Mesenchymal stem cell (in vitro differentiated cells and primary cell): ENCODE measurements around the gene VAMP1.

Source experiments
- DNase-seq: peaks from one replicate; pipeline ENCODE4 v3.0.0-alpha.2; 2013
- H2AFZ ChIP-seq: one replicate; pipeline ENCODE4 v1.6.1; 2013; ENCODE audit warnings: low read depth, mild to moderate bottlenecking, control low read depth, inconsistent platforms, low read length, moderate library complexity
- H2AK5ac ChIP-seq: 2 replicates; pipeline ENCODE4 v1.6.1; 2013; ENCODE audit warnings: low read length, moderate library complexity, mild to moderate bottlenecking, inconsistent platforms; ENCODE audit not compliant: severe bottlenecking
- H2BK120ac ChIP-seq: one replicate; pipeline ENCODE4 v1.6.1; 2013; ENCODE audit warnings: low read depth, mild to moderate bottlenecking, inconsistent platforms, low read length, moderate library complexity
- H2BK12ac ChIP-seq, 2 experiments: one replicate each; pipeline ENCODE4 v1.6.1; 2013; ENCODE audit warnings: inconsistent platforms in 2 of 2, low read length in 2 of 2, mild to moderate bottlenecking in 2 of 2, moderate library complexity in 2 of 2, control low read depth in 1 of 2
- H2BK15ac ChIP-seq: one replicate; pipeline ENCODE4 v1.6.1; 2013; ENCODE audit warnings: mild to moderate bottlenecking, low read depth, inconsistent platforms; ENCODE audit not compliant: poor library complexity, severe bottlenecking
- H2BK5ac ChIP-seq: 2 replicates; pipeline ENCODE4 v1.6.1; 2013; ENCODE audit warnings: low read depth, mild to moderate bottlenecking, low read length, control low read depth, inconsistent platforms; ENCODE audit not compliant: poor library complexity, severe bottlenecking
- H3K14ac ChIP-seq, 2 experiments: one replicate each; pipeline ENCODE4 v1.6.1; 2013; ENCODE audit warnings: inconsistent platforms in 2 of 2, low read length in 2 of 2, control low read depth in 1 of 2, mild to moderate bottlenecking in 1 of 2, moderate library complexity in 1 of 2
- H3K18ac ChIP-seq, 2 experiments: one replicate each; pipeline ENCODE4 v1.6.1; 2013; ENCODE audit warnings: inconsistent platforms in 2 of 2, low read length in 2 of 2, control low read depth in 1 of 2, low read depth in 1 of 2, mild to moderate bottlenecking in 1 of 2
- H3K23ac ChIP-seq, 2 experiments: one replicate each; pipeline ENCODE4 v1.6.1; 2013; ENCODE audit warnings: inconsistent platforms in 2 of 2, low read length in 2 of 2, mild to moderate bottlenecking in 2 of 2, moderate library complexity in 2 of 2, control low read depth in 1 of 2
- H3K27ac ChIP-seq: 2 replicates; pipeline ENCODE4 v1.5.1; 2013; ENCODE audit warnings: mild to moderate bottlenecking, moderate library complexity, low read length, control low read depth, inconsistent platforms; ENCODE audit not compliant: poor library complexity, severe bottlenecking
- H3K27me3 ChIP-seq, 2 experiments: 2 replicates each; pipeline versions ENCODE4 v1.6.1 to v1.7.0; 2013; ENCODE audit warnings: low read length in 2 of 2, mild to moderate bottlenecking in 2 of 2, moderate library complexity in 2 of 2, control low read depth in 1 of 2, inconsistent platforms in 1 of 2; ENCODE audit not compliant: control insufficient read depth in 1 of 2, insufficient read depth in 1 of 2
- H3K36me3 ChIP-seq, 2 experiments: 2 replicates each; pipeline versions ENCODE4 v1.6.1 to v1.7.0; 2013; ENCODE audit warnings: low read length in 2 of 2, control low read depth in 1 of 2, inconsistent platforms in 1 of 2, low read depth in 1 of 2, mild to moderate bottlenecking in 1 of 2; ENCODE audit not compliant: insufficient read depth in 2 of 2, control insufficient read depth in 1 of 2
- H3K4ac ChIP-seq, 2 experiments: one replicate each; pipeline ENCODE4 v1.6.1; 2013; ENCODE audit warnings: inconsistent platforms in 2 of 2, low read length in 2 of 2, mild to moderate bottlenecking in 2 of 2, moderate library complexity in 2 of 2, control low read depth in 1 of 2, low read depth in 1 of 2
- H3K4me1 ChIP-seq: 2 replicates; pipeline ENCODE4 v1.6.1; 2013; ENCODE audit warnings: low read depth, low read length, control low read depth; ENCODE audit not compliant: control insufficient read depth, insufficient read depth
- H3K4me2 ChIP-seq: 2 replicates; pipeline ENCODE4 v1.6.1; 2013; ENCODE audit warnings: low read length, mild to moderate bottlenecking, inconsistent platforms; ENCODE audit not compliant: poor library complexity, severe bottlenecking
- H3K4me3 ChIP-seq, 2 experiments: 2 replicates each; pipeline versions ENCODE4 v1.5.1 to v1.7.0; 2013; ENCODE audit warnings: low read length in 2 of 2, mild to moderate bottlenecking in 2 of 2, control low read depth in 1 of 2, low read depth in 1 of 2; ENCODE audit not compliant: insufficient read depth in 1 of 2
- H3K79me1 ChIP-seq: replicated peaks from 2 replicates; pipeline ENCODE4 v1.6.1; 2013; ENCODE audit warnings: mild to moderate bottlenecking, control low read depth, low read length, inconsistent platforms; ENCODE audit not compliant: poor library complexity, severe bottlenecking
- H3K9ac ChIP-seq: 2 replicates; pipeline ENCODE4 v1.7.0; 2013; ENCODE audit warnings: mild to moderate bottlenecking, low read length, moderate library complexity
- H3K9me3 ChIP-seq: 2 replicates; pipeline ENCODE4 v1.7.0; 2013; ENCODE audit warnings: mild to moderate bottlenecking, low read length; ENCODE audit not compliant: control insufficient read depth
- H4K8ac ChIP-seq: one replicate; pipeline ENCODE4 v1.6.1; 2013; ENCODE audit warnings: inconsistent platforms, mild to moderate bottlenecking, low read length, moderate library complexity
- H4K91ac ChIP-seq: one replicate; pipeline ENCODE4 v1.6.1; 2013; ENCODE audit warnings: mild to moderate bottlenecking, low read length, inconsistent platforms
- WGBS: methylation state at CpG from one replicate; pipeline ENCODE4 v1.1.7; 2013; ENCODE audit warnings: mixed read lengths; 5-methylcytosine and 5-hydroxymethylcytosine counted together

Gene VAMP1

DNA sequence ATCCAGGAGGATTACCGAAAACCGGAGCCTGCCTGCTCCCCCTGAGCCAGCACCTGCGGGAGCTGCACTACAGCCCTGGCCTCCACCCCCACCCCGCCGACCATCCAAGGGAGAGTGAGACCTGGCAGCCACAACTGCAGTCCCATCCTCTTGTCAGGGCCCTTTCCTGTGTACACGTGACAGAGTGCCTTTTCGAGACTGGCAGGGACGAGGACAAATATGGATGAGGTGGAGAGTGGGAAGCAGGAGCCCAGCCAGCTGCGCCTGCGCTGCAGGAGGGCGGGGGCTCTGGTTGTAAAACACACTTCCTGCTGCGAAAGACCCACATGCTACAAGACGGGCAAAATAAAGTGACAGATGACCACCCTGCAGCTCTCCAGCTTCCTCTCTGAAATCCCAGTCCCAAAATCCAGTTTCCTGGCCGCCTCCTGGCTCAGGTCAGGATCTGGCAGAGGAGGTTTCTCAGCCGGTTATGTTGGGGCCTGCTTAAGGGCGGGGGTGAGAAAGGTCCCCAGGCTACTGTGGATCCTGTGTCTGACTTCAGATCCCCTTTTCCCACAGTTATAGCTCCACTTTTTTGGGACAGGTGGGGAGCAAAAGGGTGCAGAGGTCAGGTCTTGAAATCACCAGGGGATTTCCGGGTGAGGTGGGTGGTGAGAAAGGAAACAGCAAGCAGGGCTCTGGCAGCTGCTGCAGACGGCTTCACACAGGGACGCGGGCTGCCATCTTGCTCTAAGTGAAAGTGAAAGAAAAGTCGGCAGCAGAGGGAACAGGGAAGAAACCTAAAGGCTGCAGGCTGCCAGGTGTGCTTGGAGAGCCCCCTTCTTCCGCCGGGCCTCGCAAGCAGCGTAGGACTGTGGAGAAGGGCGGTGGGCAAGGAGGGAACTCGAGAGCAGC, 18.9 kb downstream of the VAMP1 start, which contains the start of gene TAPBPL:
TSS of gene TAPBPL (plus strand) at position 695 of the 897 bp plus-strand sequence. CDS start 207 bp downstream, outside the sequence.
- H3K4me2 ChIP-seq: peak within 1 kb of the TSS; percentile 90
- peak within 1 kb of the TSS; percentile 92 for H2BK5ac ChIP-seq
- H4K91ac ChIP-seq: peak within 1 kb of the TSS; percentile 92
- H3K36me3 ChIP-seq: peaks cover 14 to 34% of the 10 kb centered on the region in 2 experiments
- peak within 1 kb of the TSS; percentile 100 for H2BK15ac ChIP-seq
- peak within 1 kb of the TSS; percentile 100 for H4K8ac ChIP-seq
- H3K23ac ChIP-seq: peak within 1 kb of the TSS in 1 of 2 experiments; percentile 90
- H3K9ac ChIP-seq: peak within 1 kb of the TSS; percentile 97
- peak within 1 kb of the TSS; percentile 95 to 98 for H3K18ac ChIP-seq
- peak within 1 kb of the TSS; percentile 76 for H2AFZ ChIP-seq
- H2AK5ac ChIP-seq: peak within 1 kb of the TSS; percentile 71
- H3K9me3 ChIP-seq: no peaks in the 10 kb centered on the region
- H3K4me3 ChIP-seq: peak within 1 kb of the TSS; percentile 57 to 95
- peak within 1 kb of the TSS; percentile 86 to 97 for H3K4ac ChIP-seq
- 28% methylated on average over 26 of the region's 27 CpGs for WGBS
- peak within 1 kb of the TSS in 1 of 2 experiments; percentile 84 for H3K14ac ChIP-seq
- DNase-seq: peak; percentile 83
- H3K27ac ChIP-seq: peak within 1 kb of the TSS; percentile 94
- no peaks in the 10 kb centered on the region for H3K27me3 ChIP-seq
- H3K4me1 ChIP-seq: peaks cover 31% of the 10 kb centered on the region
- H2BK120ac ChIP-seq: peak within 1 kb of the TSS; percentile 56
- H3K79me1 ChIP-seq: peaks cover 23% of the 10 kb centered on the region
- peak within 1 kb of the TSS; percentile 38 to 90 for H2BK12ac ChIP-seq

DNA sequence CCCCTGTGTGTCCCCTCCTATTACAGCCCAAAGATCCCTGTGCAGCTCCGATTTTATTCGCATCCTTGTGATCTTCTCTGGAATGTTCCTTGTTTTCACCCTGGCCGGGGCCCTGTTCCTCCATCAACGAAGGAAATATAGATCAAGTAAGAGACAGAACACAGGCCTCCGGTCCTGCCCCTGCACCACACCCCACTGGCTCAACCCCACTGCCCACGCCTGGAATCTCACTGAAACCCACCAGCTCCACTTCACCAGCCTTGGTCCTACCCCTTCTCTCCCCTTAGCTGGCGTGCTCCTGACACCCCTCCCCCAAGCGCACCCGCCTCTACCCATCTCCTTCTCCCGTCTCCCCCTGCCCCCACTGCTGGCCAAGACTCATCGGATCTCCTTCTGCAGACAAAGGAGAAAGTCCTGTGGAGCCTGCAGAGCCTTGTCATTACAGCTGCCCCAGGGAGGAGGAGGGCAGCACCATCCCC, 19.6 kb downstream of the VAMP1 start:
- Histone ChIP-seq H3K36me3 (peaks cover 16 to 41% of the 10 kb centered on the region in 2 experiments), H4K91ac (peak overlapping the region; percentile 91), H3K18ac (peak overlapping the region; percentile 95 to 97), H3K27ac (peak overlapping the region; percentile 94), H3K14ac (peak overlapping the region in 1 of 2 experiments; percentile 84), H2BK5ac (peak overlapping the region; percentile 4), H2AFZ (peak overlapping the region; percentile 76), H3K23ac (peak overlapping the region in 1 of 2 experiments; percentile 90), H3K79me1 (peaks cover 23% of the 10 kb centered on the region), H2AK5ac (peak overlapping the region; percentile 38), H4K8ac (peak overlapping the region; percentile 99), H3K9me3 (no peaks in the 10 kb centered on the region), H2BK15ac (peak overlapping the region; percentile 100), H3K4me3 (peak overlapping the region; percentile 53 to 95), H3K4ac (peak overlapping the region; percentile 12 to 86), H3K4me1 (peaks cover 32% of the 10 kb centered on the region), H3K4me2 (peak overlapping the region; percentile 90), H2BK120ac (peak overlapping the region; percentile 50), H3K27me3 (no peaks in the 10 kb centered on the region), H2BK12ac (peak overlapping the region; percentile 38 to 69), H3K9ac (peak overlapping the region; percentile 97)
- DNase-seq: no peak
- WGBS: 35% methylated on average over 11 of the region's 11 CpGs

DNA sequence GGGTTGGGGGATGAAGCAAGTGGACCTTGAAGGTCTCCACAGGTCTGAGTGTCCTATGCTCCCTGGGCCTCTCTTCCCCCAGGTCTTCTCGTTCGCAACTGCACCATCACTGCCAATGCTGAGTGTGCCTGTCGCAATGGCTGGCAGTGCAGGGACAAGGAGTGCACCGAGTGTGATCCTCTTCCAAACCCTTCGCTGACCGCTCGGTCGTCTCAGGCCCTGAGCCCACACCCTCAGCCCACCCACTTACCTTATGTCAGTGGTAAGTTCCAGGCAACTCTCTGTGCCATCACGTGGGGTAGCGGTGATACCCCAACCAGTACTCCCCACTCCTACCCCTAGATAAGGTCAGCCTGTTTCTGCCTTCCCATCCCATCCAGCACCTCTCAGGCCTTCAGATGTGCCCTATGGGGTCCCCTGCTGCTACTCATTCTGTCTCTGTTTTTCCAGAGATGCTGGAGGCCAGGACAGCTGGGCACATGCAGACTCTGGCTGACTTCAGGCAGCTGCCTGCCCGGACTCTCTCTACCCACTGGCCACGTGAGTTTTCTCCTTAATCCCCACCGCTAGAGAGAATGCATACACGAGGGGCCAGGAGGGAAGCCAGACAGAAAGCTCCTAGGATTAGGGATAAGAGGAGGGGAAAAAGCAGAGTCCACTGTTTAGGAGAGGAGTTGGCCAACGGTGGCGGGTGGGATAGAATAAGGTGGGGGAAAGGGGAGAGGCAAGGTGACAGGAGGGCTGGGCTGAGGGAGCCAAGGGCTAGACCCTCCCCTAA, 20.2 kb downstream of the VAMP1 start:
- Histone ChIP-seq H3K4me2 (peak overlapping the region; percentile 90), H2BK120ac (peak overlapping the region; percentile 50), H3K9me3 (no peaks in the 10 kb centered on the region), H3K27me3 (no peaks in the 10 kb centered on the region), H3K23ac (peak overlapping the region in 1 of 2 experiments; percentile 26), H3K79me1 (peaks cover 23% of the 10 kb centered on the region), H3K36me3 (peaks cover 19 to 47% of the 10 kb centered on the region in 2 experiments), H3K9ac (peak overlapping the region; percentile 97), H2BK12ac (peak overlapping the region in 1 of 2 experiments; percentile 38), H2BK5ac (peak overlapping the region; percentile 4), H2AFZ (no peak overlapping the region), H3K4me1 (peaks cover 32% of the 10 kb centered on the region), H2BK15ac (peak overlapping the region; percentile 50), H4K91ac (peak overlapping the region; percentile 91), H3K4me3 (peak overlapping the region in 1 of 2 experiments; percentile 95), H3K27ac (no peak overlapping the region), H2AK5ac (peak overlapping the region; percentile 38), H3K4ac (peak overlapping the region in 1 of 2 experiments; percentile 12), H3K18ac (peak overlapping the region; percentile 95 to 97), H3K14ac (no peak overlapping the region), H4K8ac (peak overlapping the region; percentile 99)
- WGBS: 98% methylated on average over 14 of the region's 16 CpGs
- DNase-seq: no peak
